DOHH2 (cell line): Measurements from ENCODE around the gene ADPRS.

Source experiments
- EZH2phosphoT487 ChIP-seq: fragments of 200-600 bp; sonication (generic); IDR thresholded peaks from 2 replicates; pipeline ENCODE4 v1.6.1; 2017; ENCODE audit warnings: borderline replicate concordance, mild to moderate bottlenecking, antibody characterized with exemption, low read length, moderate library complexity, mixed read lengths
- TF ChIP-seq, protein P1 (sequence below): fragments of 200-600 bp; sonication (generic); IDR thresholded peaks from one replicate; pipeline ENCODE4 v1.5.1; 2014; ENCODE audit warnings: antibody characterized with exemption, mild to moderate bottlenecking, low read depth, low read length; ENCODE audit not compliant: poor library complexity, severe bottlenecking

DNA sequence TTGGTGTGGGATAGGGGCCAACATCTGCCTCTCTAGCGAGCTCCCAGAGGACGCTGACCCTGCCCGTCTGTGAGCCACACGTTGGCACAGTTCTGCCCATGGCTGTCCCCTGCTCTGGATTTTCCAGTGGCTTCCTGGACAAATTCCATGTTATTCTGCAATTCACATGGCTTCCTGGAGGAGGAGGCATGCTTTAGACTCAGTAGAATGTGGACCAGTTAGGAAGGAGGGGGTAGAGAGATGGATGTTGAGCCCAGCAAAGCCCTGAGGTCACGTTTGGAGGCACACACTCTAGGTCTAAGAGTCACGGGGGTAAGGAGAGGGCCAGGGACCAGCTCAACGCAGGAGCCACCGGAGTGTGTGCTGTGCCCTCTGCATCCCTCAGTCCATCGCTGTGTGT, 24.1 kb downstream of the ADPRS start:
- TF ChIP-seq, protein P1, sequence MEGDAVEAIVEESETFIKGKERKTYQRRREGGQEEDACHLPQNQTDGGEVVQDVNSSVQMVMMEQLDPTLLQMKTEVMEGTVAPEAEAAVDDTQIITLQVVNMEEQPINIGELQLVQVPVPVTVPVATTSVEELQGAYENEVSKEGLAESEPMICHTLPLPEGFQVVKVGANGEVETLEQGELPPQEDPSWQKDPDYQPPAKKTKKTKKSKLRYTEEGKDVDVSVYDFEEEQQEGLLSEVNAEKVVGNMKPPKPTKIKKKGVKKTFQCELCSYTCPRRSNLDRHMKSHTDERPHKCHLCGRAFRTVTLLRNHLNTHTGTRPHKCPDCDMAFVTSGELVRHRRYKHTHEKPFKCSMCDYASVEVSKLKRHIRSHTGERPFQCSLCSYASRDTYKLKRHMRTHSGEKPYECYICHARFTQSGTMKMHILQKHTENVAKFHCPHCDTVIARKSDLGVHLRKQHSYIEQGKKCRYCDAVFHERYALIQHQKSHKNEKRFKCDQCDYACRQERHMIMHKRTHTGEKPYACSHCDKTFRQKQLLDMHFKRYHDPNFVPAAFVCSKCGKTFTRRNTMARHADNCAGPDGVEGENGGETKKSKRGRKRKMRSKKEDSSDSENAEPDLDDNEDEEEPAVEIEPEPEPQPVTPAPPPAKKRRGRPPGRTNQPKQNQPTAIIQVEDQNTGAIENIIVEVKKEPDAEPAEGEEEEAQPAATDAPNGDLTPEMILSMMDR = no peak
- TF ChIP-seq EZH2phosphoT487 = no peak
